Osteoblast (primary cell): ENCODE results near the gene INPP5B. TPM values are rescaled to one million over a fixed set of nuclear protein-coding genes. Genes with fewer than 3 reads are reported as not detected.
A peak's percentile ranks its signal among the peaks of the same experiment; 100 is the strongest.

ENCODE experiments used
- DNase-seq: peaks from one replicate; pipeline ENCODE4 v3.0.0; 2011; ENCODE audit warnings: low spot score, mixed read lengths; ENCODE audit not compliant: insufficient read length; ENCODE audit errors: missing footprints
- H2AFZ ChIP-seq: 2 replicates; pipeline ENCODE4 v1.6.0; 2011; ENCODE audit warnings: mild to moderate bottlenecking, low read length
- H3K27ac ChIP-seq: 2 replicates; pipeline ENCODE4 v1.5.1; 2011; ENCODE audit warnings: mild to moderate bottlenecking, low read depth, low read length, moderate library complexity
- H3K27me3 ChIP-seq: 2 replicates; pipeline ENCODE4 v1.6.0; 2012; ENCODE audit warnings: mild to moderate bottlenecking, control low read depth, inconsistent platforms, low read length, moderate library complexity; ENCODE audit not compliant: insufficient read depth
- H3K36me3 ChIP-seq: 2 replicates; pipeline ENCODE4 v1.5.1; 2011; ENCODE audit warnings: mild to moderate bottlenecking, low read length, control low read depth, moderate library complexity; ENCODE audit not compliant: insufficient read depth
- H3K4me1 ChIP-seq: 2 replicates; pipeline ENCODE4 v1.5.1; 2011; ENCODE audit warnings: mild to moderate bottlenecking, low read length, control low read depth, moderate library complexity; ENCODE audit not compliant: insufficient read depth
- H3K4me2 ChIP-seq: 2 replicates; pipeline ENCODE4 v1.6.0; 2011; ENCODE audit warnings: mild to moderate bottlenecking, low read length; ENCODE audit not compliant: insufficient read depth
- H3K4me3 ChIP-seq: fragments of 200-600 bp; sonication (generic); 3 replicates; pipeline ENCODE4 v1.5.1; 2012; ENCODE audit warnings: mild to moderate bottlenecking, low read length, inconsistent platforms; ENCODE audit not compliant: insufficient read depth
- H3K79me2 ChIP-seq: 2 replicates; pipeline ENCODE4 v1.6.0; 2012; ENCODE audit warnings: mild to moderate bottlenecking, low read length, control low read depth, inconsistent platforms; ENCODE audit not compliant: insufficient read depth
- H3K9me3 ChIP-seq: 2 replicates; pipeline ENCODE4 v1.5.1; 2011; ENCODE audit warnings: low read depth, low read length, control low read depth
- H4K20me1 ChIP-seq: 2 replicates; pipeline ENCODE4 v1.6.0; 2012; ENCODE audit warnings: mild to moderate bottlenecking, low read length, control low read depth; ENCODE audit not compliant: insufficient read depth
- total RNA-seq: library from RNA; depleted of rRNA; stranded (reverse); fragments of >200 nt; gene quantifications from 2 replicates; pipeline ENCODE4 v1.2.3, GENCODE V29; 2012
- TF ChIP-seq, protein P1 (sequence below): IDR thresholded peaks from 2 replicates; pipeline ENCODE4 v1.5.1; 2011; ENCODE audit warnings: mild to moderate bottlenecking, low read depth, low read length, moderate library complexity; ENCODE audit errors: extremely low read depth

INPP5B gene
- total RNA-seq, 1 donor, result 39.4 TPM

GRCh38 chr1:37932759-37933158 lies 14.1 kb downstream of the INPP5B start:
- Histone ChIP-seq H3K27ac (no peak overlapping the region), H3K4me2 (no peak overlapping the region)

DNA sequence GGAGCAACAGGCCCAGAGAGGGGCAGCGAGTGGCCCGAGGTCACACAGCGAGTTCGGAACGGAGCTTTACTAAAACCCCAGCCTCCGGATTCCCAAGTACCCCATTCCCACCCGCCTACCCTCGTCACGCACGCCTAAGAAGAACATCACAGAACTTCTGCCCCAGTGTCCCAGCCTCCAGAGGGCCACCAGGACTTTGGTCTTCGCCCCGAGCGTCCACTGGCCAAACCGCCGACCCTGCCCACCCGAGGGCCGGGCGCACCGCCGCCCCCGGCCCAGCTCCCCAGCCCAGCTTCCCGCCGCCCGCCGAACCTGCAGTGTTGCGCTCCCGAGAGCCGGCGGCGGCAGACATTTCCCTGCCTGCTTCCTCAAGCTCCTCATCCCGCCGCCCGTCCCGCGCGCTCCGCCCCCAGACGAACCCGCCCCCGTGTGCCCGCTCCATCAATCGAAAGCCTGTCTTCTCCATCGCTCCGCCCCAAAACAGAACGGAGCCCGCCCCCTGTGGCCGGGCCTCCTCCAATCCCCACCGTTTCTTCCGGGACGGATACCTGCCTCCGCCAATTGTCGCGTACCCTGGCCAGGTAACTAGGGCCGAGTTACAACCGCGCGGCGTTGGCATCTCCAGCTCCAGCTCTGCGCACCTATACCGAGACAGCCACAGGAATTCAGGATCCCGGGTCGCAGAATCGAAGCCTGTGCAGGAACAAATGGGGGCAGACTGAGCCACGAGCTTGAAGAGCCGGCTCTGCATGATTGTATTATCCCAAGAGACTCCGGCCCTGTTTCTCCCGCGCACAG lies 15.3 kb downstream of the INPP5B start:
- Histone ChIP-seq H3K9me3 (no peaks in the 10 kb centered on the region), H3K27ac (peak overlapping the region; percentile 51), H3K4me1 (peaks cover 23% of the 10 kb centered on the region), H3K79me2 (peaks cover 32% of the 10 kb centered on the region), H3K4me3 (peak overlapping the region; percentile 73), H4K20me1 (peaks cover 22% of the 10 kb centered on the region), H2AFZ (no peak overlapping the region), H3K36me3 (peaks cover 28% of the 10 kb centered on the region), H3K4me2 (peak overlapping the region; percentile 93), H3K27me3 (no peaks in the 10 kb centered on the region)
- DNase-seq, result peak; percentile 99
- TF ChIP-seq, protein P1, sequence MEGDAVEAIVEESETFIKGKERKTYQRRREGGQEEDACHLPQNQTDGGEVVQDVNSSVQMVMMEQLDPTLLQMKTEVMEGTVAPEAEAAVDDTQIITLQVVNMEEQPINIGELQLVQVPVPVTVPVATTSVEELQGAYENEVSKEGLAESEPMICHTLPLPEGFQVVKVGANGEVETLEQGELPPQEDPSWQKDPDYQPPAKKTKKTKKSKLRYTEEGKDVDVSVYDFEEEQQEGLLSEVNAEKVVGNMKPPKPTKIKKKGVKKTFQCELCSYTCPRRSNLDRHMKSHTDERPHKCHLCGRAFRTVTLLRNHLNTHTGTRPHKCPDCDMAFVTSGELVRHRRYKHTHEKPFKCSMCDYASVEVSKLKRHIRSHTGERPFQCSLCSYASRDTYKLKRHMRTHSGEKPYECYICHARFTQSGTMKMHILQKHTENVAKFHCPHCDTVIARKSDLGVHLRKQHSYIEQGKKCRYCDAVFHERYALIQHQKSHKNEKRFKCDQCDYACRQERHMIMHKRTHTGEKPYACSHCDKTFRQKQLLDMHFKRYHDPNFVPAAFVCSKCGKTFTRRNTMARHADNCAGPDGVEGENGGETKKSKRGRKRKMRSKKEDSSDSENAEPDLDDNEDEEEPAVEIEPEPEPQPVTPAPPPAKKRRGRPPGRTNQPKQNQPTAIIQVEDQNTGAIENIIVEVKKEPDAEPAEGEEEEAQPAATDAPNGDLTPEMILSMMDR, result no peak

More at GRCh38 chr1:37932759-37933158, 14.1 kb downstream of the INPP5B start:
- peak; percentile 86 for DNase-seq
- H3K36me3 ChIP-seq, result peaks cover 29% of the 10 kb centered on the region
- peaks cover 26% of the 10 kb centered on the region for H3K79me2 ChIP-seq
- H3K4me3 ChIP-seq, result no peak overlapping the region
- H4K20me1 ChIP-seq, result peaks cover 22% of the 10 kb centered on the region
- H3K9me3 ChIP-seq, result no peaks in the 10 kb centered on the region
- H3K27me3 ChIP-seq, result no peaks in the 10 kb centered on the region
- H2AFZ ChIP-seq, result no peak overlapping the region
- peaks cover 22% of the 10 kb centered on the region for H3K4me1 ChIP-seq
- TF ChIP-seq, protein P1, result no peak

DNA sequence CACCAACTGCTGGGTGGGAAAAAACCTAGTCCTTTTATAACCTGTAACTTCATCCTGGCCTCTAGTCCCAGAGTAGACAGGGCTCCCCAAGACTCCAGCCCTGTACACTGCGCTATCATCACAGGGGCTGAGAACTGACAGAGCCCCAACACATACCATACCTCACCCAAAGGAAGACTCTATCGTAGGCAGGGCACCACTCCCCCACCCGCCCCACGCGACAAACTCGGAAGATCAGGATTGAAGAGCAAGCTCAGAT lies 15.8 kb downstream of the INPP5B start:
- peak overlapping the region; percentile 51 for H3K27ac ChIP-seq
- peak overlapping the region; percentile 93 for H3K4me2 ChIP-seq
- H3K4me1 ChIP-seq, result peaks cover 27% of the 10 kb centered on the region
- peaks cover 35% of the 10 kb centered on the region for H3K79me2 ChIP-seq
- no peaks in the 10 kb centered on the region for H3K9me3 ChIP-seq
- TF ChIP-seq, protein P1, result no peak
- peaks cover 22% of the 10 kb centered on the region for H4K20me1 ChIP-seq
- H3K27me3 ChIP-seq, result no peaks in the 10 kb centered on the region
- H3K36me3 ChIP-seq, result peaks cover 24% of the 10 kb centered on the region
- H3K4me3 ChIP-seq, result peak overlapping the region; percentile 73
- no peak for DNase-seq
- no peak overlapping the region for H2AFZ ChIP-seq

DNA sequence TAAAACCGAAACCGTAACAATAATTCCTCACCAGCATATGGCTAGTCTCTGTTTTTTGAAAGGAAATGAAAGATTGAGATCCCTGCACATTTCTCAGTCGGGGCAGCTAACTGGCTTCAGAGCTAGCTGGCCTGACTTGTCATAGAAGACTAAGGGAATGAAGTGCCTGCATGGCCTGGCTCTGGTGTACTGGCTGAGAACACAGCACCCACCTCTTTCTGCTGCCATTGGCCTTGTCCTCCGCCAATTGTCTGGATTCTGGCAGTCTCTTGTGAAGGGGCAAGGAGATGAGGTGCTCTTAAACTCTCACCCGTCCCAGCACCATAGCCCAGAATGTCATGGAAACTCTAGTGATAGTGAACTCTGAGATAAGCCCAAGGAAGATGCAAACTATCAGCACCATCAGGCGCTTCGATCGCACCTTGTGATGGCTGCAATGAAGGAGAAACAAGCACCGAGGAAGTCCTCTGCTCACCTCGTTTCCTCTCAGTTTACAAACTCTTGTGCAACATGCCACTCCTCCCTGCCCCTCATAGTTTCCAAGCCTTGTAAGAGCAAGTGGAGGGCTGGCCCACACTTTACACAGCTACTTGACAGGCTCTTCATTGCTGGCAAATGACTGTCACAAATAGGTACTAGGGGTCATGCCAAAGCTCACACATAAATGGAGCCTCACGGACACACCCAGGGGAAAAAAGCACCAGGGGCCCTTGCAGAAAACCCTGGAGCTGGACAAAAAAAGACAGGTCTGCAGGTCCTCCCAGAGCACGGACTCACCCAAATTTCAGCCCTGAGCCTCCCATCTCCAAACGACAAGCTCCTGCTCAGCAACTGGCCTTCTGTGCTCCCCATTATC lies 16.4 kb downstream of the INPP5B start:
- Histone ChIP-seq H3K79me2 (peaks cover 35% of the 10 kb centered on the region), H3K9me3 (no peaks in the 10 kb centered on the region), H3K4me2 (peak overlapping the region; percentile 93), H3K4me3 (peak overlapping the region; percentile 73), H3K27me3 (no peaks in the 10 kb centered on the region), H3K4me1 (peaks cover 27% of the 10 kb centered on the region), H3K27ac (peak overlapping the region; percentile 51), H3K36me3 (peaks cover 22% of the 10 kb centered on the region), H2AFZ (no peak overlapping the region), H4K20me1 (peaks cover 22% of the 10 kb centered on the region)
- TF ChIP-seq, protein P1, result no peak
- peak; percentile 36 for DNase-seq
